Measurements from ENCODE around the gene PRKN.

GRCh38 chr6:162211022-162211421 lies 516.5 kb downstream of the PRKN start:
- TF ChIP-seq CTCF (conservative IDR thresholded peaks at IDR 0.05 in 1 of 2, IDR thresholded peaks at IDR 0.05 in 1 of 2; ENCODE audit: low read depth in 1 of 2, low read length in 2 of 2) (no peak), EZH2 (IDR thresholded peaks at IDR 0.05; ENCODE audit: low read length, missing control alignments) (no peak)

All from fibroblast of lung (primary cell).